Stimulated activated CD4-positive, alpha-beta T cell treated with anti-CD3 and anti-CD28 coated beads, Interleukin-15, amount 100 ng/mL, for 24 hours (primary cell): ENCODE results near the gene BRPF3.
A peak's percentile ranks its signal among the peaks of the same experiment; 100 is the strongest.

Source experiments
- DNase-seq: peaks from one replicate; pipeline ENCODE4 v3.0.0-alpha.2; 2020

Gene BRPF3

DNA sequence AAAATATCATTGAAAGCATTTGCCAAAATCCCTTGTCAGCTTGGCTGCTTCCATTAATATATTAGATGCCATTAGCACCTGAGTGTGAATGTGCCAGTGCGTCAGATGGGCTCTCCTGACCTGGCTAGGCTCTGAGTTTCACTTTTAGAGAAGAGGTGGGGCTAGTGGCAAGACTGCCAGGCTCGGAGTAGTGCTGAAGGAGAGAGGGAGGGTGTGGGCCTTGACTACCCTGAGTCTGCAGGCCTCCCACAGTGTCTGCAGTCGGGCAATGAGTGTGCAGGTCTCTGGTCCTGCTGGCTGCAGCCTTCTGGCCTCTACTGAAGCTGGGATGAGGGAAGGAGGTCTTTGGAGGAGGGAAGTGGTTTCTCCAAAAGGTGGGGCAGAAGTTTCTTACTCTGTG is 38.8 kb downstream of the BRPF3 start:
- no peak for DNase-seq

DNA sequence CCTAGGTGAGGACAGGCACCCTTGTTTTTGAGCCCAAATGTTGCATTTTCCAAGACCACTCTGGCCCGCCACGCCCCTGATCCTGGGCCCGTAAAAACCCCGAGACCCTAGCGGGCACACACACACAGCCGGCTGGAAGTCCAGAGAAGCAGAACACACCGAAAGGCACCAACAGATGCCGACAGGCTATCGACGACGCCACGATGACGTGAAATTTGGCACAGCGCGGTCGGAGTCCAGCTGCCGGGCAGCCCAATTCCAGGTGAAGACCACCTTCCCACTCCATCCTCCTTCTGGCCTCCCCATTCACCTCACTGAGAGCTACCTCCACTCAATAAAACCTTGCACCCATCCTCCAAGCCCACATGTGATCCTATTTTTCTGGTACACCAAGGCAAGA is 39.3 kb downstream of the BRPF3 start:
- DNase-seq: no peak

DNA sequence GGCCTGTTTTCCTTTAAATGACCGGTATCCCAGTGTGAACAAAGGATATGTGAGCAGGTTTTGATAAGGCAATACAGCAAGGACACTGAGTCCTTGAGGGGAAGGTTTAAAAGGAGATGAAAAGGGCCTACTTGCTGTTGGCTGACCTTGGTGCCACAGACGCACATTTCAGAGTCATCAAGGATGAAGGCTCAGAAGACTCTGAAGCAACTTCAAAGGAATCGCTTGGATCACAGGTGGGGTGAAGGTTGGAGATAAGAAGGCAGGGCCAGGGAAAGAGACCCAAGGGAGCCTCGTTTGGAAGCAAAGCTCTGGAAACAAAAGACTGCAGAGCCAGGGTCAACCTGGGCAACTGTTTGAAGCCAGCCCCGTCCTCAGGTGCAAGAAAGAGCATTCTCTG is 43.2 kb downstream of the BRPF3 start:
- no peak for DNase-seq

DNA sequence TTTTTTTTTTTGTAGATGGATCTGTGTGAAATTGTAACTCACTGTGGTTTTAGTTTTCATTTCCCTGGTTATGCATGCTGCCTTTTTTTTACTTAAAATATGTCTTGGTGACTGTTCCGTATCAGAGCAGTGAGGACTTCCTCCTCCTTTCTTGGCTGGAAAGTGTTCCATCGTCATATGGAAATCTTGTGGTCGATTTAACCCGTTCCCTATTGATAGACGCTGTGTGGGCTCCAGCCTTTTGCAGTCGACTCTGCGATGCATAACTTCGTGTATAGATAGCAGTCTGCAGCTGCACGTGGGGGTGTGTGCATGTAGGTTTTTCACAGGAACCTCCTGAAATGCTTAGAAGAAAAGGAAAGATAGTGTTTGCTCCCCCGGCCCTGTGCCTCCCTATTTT is 45.2 kb downstream of the BRPF3 start:
- DNase-seq: peak; percentile 23

DNA sequence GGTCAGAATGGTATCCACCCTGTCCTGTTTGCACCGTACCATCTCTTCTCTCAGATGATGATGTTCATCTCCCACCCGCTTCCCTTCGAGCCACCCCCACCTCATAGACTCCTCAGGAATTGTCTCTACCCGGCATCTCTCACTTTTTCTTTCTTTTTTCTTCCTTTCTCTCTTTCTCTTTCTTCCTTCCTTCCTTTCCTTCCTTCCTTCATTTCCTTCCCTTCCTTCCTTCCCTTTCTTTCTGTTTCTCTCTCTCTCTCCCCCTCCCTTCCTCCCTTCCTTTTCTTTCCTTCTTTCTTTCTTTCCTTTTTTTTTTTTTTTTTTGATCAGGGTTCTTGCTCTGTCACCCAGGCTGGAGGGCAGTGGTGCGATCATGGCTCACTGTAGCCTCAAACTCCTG is 45.6 kb downstream of the BRPF3 start:
- DNase-seq: no peak

DNA sequence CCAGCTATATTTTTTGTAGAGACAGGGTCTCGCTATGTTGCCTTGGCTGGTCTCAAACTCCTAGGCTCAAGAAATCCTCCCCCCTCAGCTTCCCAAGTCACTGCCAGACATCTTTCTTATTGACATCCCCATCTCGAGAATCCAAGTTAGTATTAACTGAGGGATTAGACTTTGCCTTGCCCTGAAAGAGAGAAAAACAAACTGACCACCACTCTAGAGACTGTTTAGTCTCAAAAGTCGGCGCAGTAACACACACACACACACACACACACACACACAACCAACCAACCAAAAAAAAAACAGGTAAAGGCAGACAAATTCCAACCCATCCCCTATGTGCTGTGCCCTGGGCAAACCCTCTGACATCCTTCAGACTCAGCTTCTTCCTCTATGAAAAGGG is 46.1 kb downstream of the BRPF3 start:
- DNase-seq: no peak

DNA sequence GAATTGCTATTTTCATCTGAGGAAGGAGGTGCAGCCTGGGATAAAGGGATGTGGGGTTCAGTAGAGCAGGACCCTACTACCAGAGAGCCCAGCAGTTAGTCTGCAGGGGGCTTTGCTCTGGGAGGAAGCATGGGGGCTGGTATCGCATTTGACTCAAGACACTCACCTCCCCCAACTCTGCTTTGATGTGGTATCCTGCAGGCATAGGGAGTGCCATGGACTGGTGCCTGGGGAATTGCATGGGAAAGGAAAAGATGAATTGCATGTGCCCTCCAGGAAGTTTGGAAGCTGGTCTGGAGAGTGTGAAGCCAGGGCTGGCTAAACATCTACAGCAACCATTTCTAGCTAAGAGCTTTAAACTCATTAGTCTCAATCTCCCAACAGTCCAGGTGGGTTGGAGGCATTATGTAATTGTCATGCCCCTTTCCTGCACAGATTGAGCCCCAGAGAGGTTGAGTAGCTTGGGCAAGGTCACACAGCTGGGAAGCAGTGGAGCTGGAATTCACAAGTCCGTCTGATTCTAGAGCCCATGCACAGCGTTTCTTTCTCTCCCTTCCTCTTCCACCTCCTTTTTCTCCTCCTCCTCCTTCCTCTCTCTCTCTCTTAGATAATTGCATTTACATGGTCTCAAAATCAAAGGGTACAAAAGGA is 47.1 kb downstream of the BRPF3 start:
- no peak for DNase-seq

DNA sequence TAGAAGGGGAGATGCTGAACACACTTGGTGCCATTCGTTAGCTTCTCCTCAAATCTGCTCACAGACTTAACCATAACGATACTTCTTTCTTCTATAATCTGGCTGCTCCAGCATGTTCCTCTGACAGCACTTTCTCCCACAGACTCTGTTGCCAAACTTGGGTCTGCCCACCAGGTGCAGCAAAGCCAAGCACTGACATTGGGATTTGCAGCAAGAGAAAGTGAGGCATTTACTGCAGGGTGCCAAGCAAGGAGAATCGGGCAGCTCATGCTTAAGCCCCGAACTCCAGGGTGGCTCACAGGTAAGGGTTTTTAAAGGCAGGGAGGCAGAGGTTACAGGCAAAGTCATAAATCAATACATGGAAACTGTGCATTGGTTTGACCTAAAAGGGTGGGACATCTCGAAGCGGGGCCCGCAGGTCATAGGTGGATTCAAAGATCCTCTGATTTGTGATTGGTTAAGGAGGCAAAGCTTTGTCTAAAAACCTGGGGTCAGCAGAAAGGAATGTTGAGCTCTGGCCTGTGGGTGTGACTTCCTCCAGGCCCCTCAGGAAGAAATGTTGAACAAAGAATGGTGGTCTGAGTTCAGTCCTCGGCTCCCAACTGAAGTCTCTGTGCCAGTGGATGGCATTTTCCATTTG is 48.2 kb downstream of the BRPF3 start:
- DNase-seq: no peak

DNA sequence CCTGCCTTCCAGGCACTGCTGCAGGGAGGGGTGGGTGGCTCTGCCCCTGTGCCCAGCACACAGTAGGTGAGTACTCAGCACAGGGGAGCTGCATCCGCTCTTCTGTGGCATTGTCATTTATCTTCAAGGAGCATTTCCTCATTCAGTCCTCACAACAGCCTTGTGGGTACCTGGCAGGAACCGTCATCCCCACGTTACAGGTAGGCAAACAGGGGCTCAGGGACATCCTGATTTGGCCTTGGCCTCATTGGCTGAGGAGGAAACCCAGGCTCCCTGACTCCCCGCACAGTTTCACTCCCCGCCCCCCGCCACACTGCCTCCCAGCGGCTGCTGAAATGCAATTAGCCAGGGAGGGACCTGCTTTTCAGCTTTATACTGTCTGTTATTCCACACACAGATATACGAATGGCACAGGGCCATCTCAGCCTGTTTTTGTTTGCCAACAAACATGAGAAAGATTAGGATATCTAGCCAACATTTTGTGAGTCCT is 49.1 kb downstream of the BRPF3 start:
- peak; percentile 15 for DNase-seq

DNA sequence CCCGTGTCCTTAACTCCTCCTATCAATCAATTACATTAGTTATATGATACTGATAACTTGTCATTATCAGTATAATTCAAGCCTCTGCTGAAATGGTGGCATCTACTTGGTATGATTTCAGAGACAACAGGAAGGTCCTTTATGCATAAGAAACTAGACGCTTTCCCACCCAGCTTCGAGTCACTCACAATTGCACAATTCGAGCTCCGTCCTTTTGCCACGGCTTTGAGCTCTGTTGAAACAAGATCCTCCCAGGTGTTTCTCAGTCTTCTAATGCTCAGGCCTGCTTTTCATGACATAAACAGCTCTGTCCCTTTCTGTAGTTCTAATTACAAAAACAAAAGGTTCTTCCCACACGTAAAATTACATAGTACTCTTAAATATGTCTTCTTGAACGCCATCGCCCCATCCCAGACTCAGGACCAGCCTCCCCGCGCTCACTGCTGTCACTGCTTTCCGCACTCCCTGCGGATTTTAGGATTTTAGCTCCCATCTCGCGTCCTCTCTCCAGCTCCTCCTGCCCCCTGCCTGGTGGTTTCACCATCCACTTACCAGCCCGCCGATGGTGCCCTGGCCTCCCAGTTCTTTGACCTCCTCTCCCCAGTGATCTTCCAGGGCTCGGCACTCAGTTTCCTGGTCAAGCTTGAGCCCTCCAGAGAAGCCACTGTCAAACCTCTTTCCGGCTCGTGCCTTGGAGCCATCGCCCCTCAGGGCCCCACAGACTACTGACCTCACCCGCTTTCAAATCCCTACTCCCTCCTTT is 50.1 kb downstream of the BRPF3 start:
- no peak for DNase-seq

DNA sequence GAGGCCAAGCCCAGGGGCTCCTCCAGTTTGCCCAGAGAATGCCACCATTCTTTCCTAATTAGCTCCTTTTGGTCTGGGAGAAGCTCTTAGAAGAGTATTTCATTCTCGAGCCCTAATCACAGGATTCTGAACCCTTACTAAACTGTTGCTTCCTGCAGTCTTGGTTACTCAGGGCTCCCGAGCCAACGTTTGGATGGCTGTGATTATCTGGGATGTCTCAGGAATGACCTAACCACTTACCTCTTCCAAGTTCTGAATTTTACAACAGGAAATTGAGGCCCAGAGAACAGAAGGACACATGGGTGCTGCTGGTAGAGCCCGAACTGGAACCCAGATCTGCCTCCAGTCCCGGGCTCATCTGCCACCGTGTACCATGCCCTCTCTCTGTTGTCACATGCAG is 51.1 kb downstream of the BRPF3 start:
- DNase-seq: no peak

DNA sequence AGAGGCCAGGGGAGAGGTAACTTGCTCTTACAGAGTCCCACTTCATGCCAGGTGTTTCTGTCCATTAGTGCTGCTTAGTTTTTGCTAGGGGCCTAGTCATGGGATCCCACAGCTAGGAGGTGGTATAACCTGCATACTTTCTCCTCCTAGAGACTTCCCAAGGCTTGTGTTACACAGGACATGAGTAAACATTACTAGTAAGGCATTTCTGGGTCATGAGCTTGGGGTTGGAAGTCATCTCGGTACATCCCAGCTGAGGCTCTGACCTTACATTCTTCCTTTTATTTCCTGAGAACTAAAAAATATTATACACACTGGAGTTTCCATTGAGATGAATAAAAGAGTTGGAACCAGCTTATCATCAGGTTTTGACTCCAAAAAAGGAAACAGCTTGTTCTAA is 52.4 kb downstream of the BRPF3 start:
- DNase-seq: no peak

DNA sequence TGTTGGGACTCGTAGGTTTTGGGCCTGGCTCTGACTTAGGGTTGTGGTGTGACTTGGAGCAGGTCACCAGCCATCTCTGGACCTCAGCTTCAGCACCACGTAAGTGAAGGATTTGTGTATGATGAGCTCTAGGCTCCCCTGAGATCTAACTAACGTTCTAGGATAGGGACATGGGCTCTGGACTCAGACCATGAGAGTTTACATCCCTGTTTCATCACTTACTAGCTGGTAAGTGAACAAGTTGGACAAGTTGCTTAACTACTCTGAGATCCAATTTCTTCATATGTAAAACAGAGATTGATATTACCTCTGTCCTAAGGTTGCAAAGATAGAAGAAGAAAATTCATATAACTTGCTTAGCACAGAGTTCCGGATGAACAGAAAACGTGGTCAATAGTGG is 53.0 kb downstream of the BRPF3 start:
- DNase-seq: no peak

DNA sequence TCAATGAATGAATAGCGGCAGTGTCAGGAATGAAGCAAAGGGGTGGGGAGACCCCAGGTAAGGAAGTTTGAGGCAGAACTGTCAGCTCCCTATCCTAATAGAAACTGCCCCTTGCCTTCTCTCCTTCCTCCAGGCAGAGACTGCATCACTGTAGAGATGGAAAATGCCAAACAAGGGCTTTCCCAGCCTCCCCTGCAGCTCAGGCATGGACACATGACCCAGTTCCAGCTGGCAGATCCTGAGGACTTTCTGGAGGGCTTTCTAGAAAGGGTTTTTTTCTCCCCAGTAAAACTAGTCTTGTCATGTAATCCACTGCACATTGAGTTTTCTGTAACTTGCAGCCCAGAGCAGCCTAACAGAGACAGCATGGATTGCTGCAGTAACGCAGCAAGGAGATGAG is 55.5 kb downstream of the BRPF3 start:
- no peak for DNase-seq

DNA sequence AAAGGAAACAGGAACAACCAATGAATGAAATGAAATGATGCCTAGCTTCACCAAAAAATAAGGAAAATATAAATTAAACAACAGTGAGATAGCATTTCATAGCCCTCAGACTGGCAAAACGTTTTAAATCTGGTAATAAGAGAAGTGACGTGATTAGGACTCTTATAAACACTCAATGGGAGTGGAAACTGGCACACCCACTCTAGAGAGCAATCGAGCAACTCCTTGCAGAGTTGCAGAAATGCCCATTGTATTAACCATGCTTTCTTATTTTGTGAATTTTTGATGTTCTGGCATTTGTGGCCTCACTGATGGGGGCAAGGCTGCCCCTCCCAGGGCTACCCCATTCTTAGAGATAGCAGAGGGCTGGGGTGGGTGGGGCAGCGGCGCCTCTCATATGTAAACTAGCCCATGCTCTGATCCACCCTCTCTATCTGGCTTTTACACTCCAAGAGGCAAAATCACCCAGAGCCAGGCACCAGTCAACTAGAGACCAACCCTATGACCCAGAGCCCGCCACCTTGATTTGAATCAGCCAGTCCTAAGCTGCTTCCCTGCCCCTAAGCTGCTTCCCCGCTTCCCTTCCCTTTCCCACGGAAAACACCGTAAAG is 67.0 kb downstream of the BRPF3 start:
- no peak for DNase-seq

DNA sequence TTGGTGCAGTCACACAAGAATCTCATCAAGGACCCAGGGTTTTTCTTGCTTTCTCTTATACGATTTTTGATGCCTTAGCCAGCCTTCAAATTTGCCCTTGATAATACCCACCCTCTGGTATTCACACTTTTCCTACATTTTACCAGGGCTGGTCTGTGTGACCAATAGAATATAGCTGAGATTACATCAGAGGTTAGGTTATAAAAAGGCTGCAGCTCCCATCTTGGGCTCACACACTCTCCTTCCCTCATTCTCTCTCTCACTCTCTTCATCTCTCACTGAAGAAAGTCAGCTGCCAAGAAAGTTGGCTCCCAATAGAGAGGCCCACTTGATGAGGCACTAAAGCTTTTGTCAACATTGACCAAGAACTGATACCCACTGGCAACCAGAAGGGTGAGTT is 69.2 kb downstream of the BRPF3 start:
- DNase-seq: no peak

DNA sequence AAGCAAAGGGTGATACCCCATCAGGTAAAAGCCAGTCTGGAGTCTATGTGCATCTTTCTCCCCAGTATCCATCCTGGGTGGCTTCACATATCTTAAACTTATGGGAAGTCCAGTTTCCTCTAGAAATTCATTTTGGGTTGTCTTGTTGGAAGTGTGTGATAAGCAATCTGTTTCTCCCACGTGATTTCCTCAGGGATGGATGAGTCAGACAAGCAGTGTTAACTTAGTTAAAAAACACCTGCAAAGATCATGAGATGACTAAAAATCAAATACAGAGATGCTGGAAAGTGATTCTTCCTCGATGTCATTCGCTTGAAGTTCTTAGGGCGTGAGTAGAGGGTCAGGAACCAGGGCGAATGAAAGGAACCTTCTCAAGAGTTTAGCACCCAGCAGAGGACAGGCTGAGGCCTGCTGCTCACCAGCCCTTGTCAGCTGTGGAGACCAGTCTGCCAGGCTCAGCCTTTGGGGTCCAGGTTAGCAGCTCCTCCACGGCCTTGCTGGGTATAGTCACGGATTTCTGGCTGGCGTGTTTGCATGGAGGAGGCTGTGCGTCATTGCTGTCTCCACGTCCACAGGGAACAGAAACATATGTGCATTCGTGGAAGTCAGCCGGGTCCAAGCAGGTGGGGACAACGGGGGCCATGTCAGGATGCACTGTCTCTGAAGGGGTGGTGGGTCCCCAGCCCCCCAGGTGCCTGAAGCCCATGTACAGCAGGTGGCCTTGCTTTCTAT is 70.5 kb downstream of the BRPF3 start:
- DNase-seq: no peak

DNA sequence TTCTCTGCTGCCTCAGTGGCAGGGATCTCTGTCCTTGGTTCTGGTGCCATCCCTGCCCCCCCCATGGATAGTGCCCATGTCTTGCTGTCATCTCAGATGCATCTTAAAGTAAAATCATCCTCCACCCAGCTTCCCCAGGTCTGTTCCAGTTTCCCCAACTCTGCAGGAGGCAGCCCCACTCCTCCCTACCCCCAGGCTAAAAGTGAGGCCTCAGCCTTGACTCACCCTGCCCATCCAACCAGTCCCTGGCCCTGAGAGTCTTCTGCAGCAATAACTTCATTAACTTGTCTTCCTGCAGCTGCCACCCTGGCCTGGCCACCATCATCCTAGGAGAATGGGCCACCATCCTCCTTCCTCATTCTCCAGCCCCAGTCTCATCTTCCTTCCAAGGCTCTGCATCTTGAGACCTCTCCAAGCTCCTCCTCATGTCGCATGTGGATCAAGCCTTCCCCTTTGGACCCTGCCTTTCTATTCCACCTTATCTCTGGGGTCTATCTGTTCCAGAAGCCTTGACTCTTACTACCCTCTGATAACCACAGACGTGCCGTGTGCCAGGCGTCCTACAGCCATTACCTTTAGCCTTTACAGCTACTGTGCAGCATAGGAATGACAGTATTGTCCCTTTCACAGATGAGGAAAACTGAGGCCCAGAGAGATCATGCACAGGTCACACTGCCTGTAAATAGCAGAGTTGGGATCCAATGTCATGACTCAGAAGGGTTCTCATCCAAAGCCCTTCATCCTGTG is 71.4 kb downstream of the BRPF3 start:
- DNase-seq: no peak

DNA sequence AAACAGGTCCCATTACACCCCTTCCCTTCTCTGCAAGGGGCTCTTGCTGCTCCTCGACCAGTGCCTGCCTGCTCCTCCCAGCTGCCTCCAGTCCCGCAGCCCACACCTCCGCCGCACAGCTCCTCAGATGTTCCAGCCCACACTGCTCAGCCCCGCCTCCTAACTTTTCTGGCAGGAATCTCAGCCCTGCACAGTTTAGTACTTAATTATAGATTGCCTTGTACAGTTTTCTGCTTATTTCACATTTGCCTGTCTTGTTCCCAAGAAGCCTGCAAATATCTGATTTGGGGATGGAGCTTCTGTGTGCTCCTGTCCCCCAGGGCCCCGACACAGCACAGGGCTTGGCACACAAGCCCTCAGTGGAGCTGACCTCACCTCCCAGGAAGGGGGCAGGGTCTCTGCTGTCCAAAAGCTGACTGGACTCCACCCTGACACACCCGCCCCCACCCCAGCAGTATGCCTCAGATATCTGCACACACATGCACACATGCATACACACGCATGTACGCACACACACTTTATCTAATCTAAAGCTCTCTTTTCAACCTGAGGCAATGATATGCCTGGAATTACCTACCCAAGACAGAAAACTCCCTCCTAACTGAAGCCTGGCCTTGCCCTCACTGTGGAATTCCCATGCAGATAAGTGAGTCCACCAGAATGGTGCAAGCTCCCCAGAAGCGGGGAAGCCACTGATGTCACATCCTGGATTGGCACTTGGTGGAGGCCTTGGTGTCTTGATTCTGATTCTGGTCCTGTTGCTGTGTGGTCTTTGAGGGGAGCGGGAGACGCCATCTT is 72.1 kb downstream of the BRPF3 start:
- DNase-seq: no peak

DNA sequence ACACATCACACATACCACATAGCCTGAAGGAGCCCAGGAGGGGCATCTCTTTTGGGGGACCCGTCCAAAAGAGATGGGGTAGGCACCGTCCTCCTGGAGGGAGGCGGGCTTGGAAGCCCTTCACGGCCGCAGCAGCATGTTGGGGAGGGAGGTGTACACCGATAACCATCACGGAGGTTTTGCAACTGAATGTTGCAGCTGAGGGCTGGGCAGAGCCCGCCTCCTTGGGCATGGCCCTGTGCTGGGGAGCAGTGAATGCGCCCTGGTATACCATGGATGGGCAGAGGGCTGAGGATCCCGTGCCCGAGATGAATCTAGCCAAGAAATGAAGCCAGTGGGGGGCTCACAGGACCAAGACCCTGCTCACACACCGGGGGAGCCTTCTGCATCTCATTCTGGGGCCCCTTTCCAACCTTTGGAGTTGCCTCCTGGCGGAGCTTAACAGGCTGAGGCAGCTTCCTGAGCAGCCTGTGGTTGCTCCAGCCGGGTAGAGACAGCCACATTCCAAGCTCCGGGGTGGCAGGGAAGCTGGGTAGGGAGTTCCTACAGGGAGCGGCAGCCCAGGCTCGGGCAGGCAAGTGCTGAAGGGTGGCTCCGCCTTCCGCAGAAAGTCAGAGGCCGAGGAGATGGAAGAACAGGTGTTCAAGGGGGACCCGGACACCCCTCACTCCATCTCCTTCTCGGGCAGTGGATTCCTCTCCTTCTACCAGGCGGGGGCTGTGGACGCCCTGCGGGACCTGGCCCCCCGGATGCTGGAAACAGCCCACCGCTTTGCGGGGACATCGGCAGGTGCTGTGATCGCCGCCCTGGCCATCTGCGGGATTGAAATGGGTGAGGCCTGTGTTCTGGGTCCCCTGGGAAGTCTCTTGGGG is 73.5 kb downstream of the BRPF3 start, which contains the start of gene PNPLA1:
TSS of gene PNPLA1 (plus strand) at position 227 of the 872 bp plus-strand sequence. CDS start at position 627, 400 bp downstream.
- no peak for DNase-seq
